ENCODE results near the gene LIN7B. TPM values are rescaled to one million over a fixed set of nuclear protein-coding genes. Genes with fewer than 3 reads are reported as not detected.

The LIN7B gene
- total and polyA plus RNA-seq, 2 donors (not counting 1 experiment from before 2014, with no cell fraction given): 2.6 to 10.9 TPM

DNA sequence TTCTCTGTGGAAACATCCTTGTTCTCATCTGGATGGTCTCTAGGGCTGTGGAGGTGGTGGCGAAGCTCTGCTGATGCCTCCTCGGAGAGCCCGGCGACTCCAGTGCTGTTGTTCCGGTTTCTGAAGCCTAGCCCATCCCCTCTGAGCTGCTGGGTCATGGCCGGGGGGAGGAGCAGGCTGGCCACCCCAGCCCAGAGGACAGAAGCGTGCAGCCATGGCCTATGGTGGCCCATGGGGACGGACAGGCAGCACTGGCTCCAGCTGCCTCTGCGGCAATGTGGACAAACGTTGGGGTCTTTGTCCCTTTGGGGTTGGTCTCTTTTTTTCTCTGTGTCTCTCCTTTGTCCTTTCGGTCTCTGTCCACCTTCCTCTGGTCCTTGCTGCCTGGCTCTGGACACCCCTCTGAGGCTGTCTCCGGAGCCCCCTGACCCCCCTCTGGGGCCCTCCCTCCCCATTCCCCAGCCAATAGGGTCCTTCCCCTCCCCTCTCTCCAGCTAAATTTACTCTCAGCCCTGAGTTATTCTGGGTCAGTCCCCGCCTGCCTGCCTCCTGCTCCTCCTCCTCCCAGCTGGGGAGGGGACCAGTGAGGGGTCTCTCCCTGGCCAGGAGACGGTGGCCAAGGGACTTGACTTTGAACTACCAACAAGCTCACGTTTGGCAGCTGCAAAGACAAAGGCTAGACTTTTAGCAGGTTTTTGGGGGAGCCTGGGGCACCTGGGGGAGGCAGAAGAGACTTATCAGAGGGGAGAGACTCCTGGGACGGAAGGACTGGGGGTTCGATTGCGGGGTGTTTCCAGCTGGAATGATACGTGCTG, 41.0 kb downstream of the LIN7B start, which contains the start of gene HRC:
Gene HRC, minus strand, starts transcription at position 392 of the 815 bp plus-strand sequence. Its CDS starts 159 bp downstream, at position 233.
- no peak within 1 kb of the TSS for H3K4me2 ChIP-seq (ENCODE audit: extremely low read depth, insufficient read depth, low read length)
- H3K9ac ChIP-seq (ENCODE audit: insufficient read depth, low read length): no peak within 1 kb of the TSS

DNA sequence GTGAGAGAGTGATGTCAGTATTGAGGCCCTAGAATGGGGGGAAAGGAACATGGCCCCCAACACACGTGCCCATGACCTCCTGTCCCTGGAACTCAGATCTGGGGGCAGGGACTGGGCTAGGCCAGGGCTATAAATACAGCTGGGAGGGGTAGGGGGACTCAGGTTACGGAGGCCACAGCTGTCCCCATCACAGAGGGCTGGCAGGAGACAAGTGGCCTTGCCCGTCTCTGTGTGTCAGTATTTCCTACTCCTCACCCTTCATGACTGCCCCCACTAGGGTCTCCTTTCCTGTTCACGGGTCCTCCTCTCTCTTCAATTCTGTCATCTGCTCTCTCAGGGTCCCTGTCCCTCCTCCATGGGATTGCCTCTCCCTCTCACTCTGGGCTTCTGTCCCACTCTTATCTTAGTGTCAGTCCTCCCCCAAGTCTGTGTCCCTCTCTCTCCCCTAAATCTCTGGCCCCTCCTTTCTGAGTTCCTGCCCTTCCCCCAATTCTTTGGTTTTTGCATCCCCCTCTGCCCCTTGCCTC, 41.7 kb downstream of the LIN7B start:
- Histone ChIP-seq H3K27ac (ENCODE audit: insufficient read depth, low read length) (no peak overlapping the region), H2AFZ (ENCODE audit: low read length) (no peak overlapping the region), H3K9me3 (ENCODE audit: control insufficient read depth, insufficient read depth, low read depth, low read length) (no peaks in the 10 kb centered on the region), H3K4me3 (replicated peaks in 1 of 4; ENCODE audit: control extremely low read depth in 1 of 4, insufficient read depth in 1 of 4, low read depth in 3 of 4, low read length in 4 of 4) (no peak overlapping the region), H3K36me3 (ENCODE audit: control insufficient read depth, insufficient read depth, low read length) (no peaks in the 10 kb centered on the region), H3K4me2 (ENCODE audit: extremely low read depth, insufficient read depth, low read length) (no peak overlapping the region), H4K20me1 (ENCODE audit: control insufficient read depth, extremely low read depth, insufficient read depth, low read length) (no peaks in the 10 kb centered on the region), H3K27me3 (ENCODE audit: control insufficient read depth, insufficient read depth, low read length) (no peaks in the 10 kb centered on the region), H3K9ac (ENCODE audit: insufficient read depth, low read length) (no peak overlapping the region), H3K79me2 (ENCODE audit: control insufficient read depth, insufficient read depth, low read length) (no peaks in the 10 kb centered on the region), H3K4me1 (ENCODE audit: control insufficient read depth, extremely low read depth, insufficient read depth, low read length) (peaks cover 5% of the 10 kb centered on the region)
- no peak for DNase-seq (ENCODE audit: low read depth in 2 of 2)
- TF ChIP-seq EZH2 (IDR thresholded peaks at IDR 0.05; ENCODE audit: low read length, missing control alignments): no peak
- TF ChIP-seq CTCF (conservative IDR thresholded peaks at IDR 0.05 in 1 of 2, IDR thresholded peaks at IDR 0.05 in 1 of 2; ENCODE audit: low read depth in 1 of 2, low read length in 2 of 2): no peak

More for the DNA sequence above, 41.0 kb downstream of the LIN7B start, which contains the start of gene HRC:
- no peak within 1 kb of the TSS for H2AFZ ChIP-seq (ENCODE audit: low read length)
- DNase-seq (ENCODE audit: low read depth in 2 of 2): no peak
- peaks cover 5% of the 10 kb centered on the region for H3K4me1 ChIP-seq (ENCODE audit: control insufficient read depth, extremely low read depth, insufficient read depth, low read length)
- no peak within 1 kb of the TSS for H3K4me3 ChIP-seq (replicated peaks in 1 of 4; ENCODE audit: control extremely low read depth in 1 of 4, insufficient read depth in 1 of 4, low read depth in 3 of 4, low read length in 4 of 4)
- no peaks in the 10 kb centered on the region for H3K36me3 ChIP-seq (ENCODE audit: control insufficient read depth, insufficient read depth, low read length)
- H3K9me3 ChIP-seq (ENCODE audit: control insufficient read depth, insufficient read depth, low read depth, low read length): no peaks in the 10 kb centered on the region
- H3K27ac ChIP-seq (ENCODE audit: insufficient read depth, low read length): no peak within 1 kb of the TSS
- H3K79me2 ChIP-seq (ENCODE audit: control insufficient read depth, insufficient read depth, low read length): no peaks in the 10 kb centered on the region
- no peaks in the 10 kb centered on the region for H4K20me1 ChIP-seq (ENCODE audit: control insufficient read depth, extremely low read depth, insufficient read depth, low read length)
- no peak for TF ChIP-seq EZH2 (IDR thresholded peaks at IDR 0.05; ENCODE audit: low read length, missing control alignments)
- TF ChIP-seq CTCF (conservative IDR thresholded peaks at IDR 0.05 in 1 of 2, IDR thresholded peaks at IDR 0.05 in 1 of 2; ENCODE audit: low read depth in 1 of 2, low read length in 2 of 2): no peak
- H3K27me3 ChIP-seq (ENCODE audit: control insufficient read depth, insufficient read depth, low read length): no peaks in the 10 kb centered on the region

DNA sequence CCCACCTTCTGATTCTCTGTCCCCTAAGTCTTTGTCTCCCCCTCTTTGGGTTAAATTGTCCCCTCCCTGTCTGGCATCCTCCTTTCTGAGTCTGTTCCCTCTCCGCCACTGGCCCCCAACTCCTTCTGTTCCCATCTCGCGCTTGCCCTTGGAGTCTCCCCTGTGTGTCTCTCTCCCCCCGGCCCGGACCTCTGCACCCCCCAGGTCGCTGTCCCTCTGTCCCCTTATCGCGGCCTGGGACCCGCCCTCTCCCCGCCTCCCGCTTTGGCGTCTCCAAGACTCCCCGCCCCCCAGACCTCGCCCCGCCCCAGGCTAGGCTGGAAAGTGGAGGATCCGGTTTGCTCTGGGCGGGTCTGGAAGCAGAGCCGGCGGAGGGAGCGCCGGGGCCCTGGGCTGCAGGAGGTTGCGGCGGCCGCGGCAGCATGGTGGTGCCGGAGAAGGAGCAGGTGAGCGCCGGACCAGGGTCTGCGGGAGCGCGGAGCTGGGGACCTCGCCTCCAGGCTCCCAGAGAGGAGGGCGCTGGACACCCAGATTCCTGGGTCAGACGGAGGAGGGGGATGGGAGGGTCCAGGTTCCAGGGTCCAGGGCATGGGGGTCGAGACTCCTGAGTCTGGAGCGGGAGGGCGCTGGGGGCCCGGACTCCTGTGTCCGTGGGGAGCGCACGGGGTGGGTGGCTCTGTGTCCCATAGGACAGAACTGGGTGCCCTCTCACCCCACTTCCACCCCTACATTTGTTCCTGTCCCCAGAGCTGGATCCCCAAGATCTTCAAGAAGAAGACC, 43.5 kb downstream of the LIN7B start, which contains the start of gene TRPM4:
Gene TRPM4, plus strand, starts transcription at position 348 of the 780 bp plus-strand sequence. Its CDS starts 75 bp downstream, at position 423.
- Histone ChIP-seq H3K4me1 (ENCODE audit: control insufficient read depth, extremely low read depth, insufficient read depth, low read length) (peaks cover 5% of the 10 kb centered on the region), H3K9ac (ENCODE audit: insufficient read depth, low read length) (peak within 1 kb of the TSS; percentile 69), H3K27me3 (ENCODE audit: control insufficient read depth, insufficient read depth, low read length) (no peaks in the 10 kb centered on the region), H3K4me3 (replicated peaks in 1 of 4; ENCODE audit: control extremely low read depth in 1 of 4, insufficient read depth in 1 of 4, low read depth in 3 of 4, low read length in 4 of 4) (peak within 1 kb of the TSS; percentile 78 to 97 (median 93)), H3K79me2 (ENCODE audit: control insufficient read depth, insufficient read depth, low read length) (no peaks in the 10 kb centered on the region), H3K27ac (ENCODE audit: insufficient read depth, low read length) (peak within 1 kb of the TSS; percentile 58), H4K20me1 (ENCODE audit: control insufficient read depth, extremely low read depth, insufficient read depth, low read length) (no peaks in the 10 kb centered on the region), H2AFZ (ENCODE audit: low read length) (peak within 1 kb of the TSS; percentile 62), H3K36me3 (ENCODE audit: control insufficient read depth, insufficient read depth, low read length) (no peaks in the 10 kb centered on the region), H3K9me3 (ENCODE audit: control insufficient read depth, insufficient read depth, low read depth, low read length) (no peaks in the 10 kb centered on the region), H3K4me2 (ENCODE audit: extremely low read depth, insufficient read depth, low read length) (peak within 1 kb of the TSS; percentile 88)
- TF ChIP-seq EZH2 (IDR thresholded peaks at IDR 0.05; ENCODE audit: low read length, missing control alignments): no peak
- no peak for TF ChIP-seq CTCF (conservative IDR thresholded peaks at IDR 0.05 in 1 of 2, IDR thresholded peaks at IDR 0.05 in 1 of 2; ENCODE audit: low read depth in 1 of 2, low read length in 2 of 2)
- DNase-seq (ENCODE audit: low read depth in 2 of 2): peak; percentile 67 to 68
